Body of pancreas (tissue), 4 donors: ENCODE measurements around the gene TICAM1. TPM values are rescaled to one million over a fixed set of nuclear protein-coding genes. Genes with fewer than 3 reads are reported as not detected.

Source experiments
- ATAC-seq: fragments of 150-250 bp; one replicate; pipeline ENCODE4 v1.9.1; 2016
- DNase-seq, 4 donors: peaks; one replicate each; pipeline ENCODE4 v3.0.0-alpha.2; 2019
- H3K27ac ChIP-seq, 4 donors: fragments of 200-600 bp; sonication (generic); 1 replicate in 3 of 4; 2 replicates in 1 of 4; pipeline versions ENCODE4 v1.5.1 to v1.6.1; 2016 to 2019; ENCODE audit warnings: mild to moderate bottlenecking in 1 of 4, mixed read lengths in 1 of 4, moderate library complexity in 1 of 4
- H3K27me3 ChIP-seq, 2 donors: fragments of 200-600 bp; sonication (generic); one replicate each; pipeline ENCODE4 v1.6.0; 2016; ENCODE audit warnings: mild to moderate bottlenecking in 1 of 2
- H3K36me3 ChIP-seq, 2 donors: fragments of 200-600 bp; sonication (generic); replicated peaks in 1 of 2; 2 replicates each; pipeline ENCODE4 v1.5.1; 2016; ENCODE audit warnings: low read depth in 2 of 2; ENCODE audit not compliant: insufficient read depth in 1 of 2
- H3K4me1 ChIP-seq: fragments of 200-600 bp; sonication (generic); one replicate; pipeline ENCODE4 v1.6.0; 2016
- H3K4me3 ChIP-seq, 2 donors: fragments of 200-600 bp; sonication (generic); 1 replicate in 1 of 2; 2 replicates in 1 of 2; pipeline ENCODE4 v1.5.1; 2016 to 2019
- H3K9me3 ChIP-seq, 3 donors: fragments of 200-600 bp; sonication (generic); 1 replicate in 2 of 3; 2 replicates in 1 of 3; pipeline ENCODE4 v1.5.1; 2016
- POLR2A ChIP-seq, 3 donors: fragments of 450-650 bp; IDR thresholded peaks; one replicate each; pipeline ENCODE4 v1.6.1; 2016; ENCODE audit warnings: antibody characterized with exemption in 3 of 3, mild to moderate bottlenecking in 2 of 3
- WGBS, 2 donors: methylation state at CpG; one replicate each; pipeline ENCODE4 v1.1.5; 2017; 5-methylcytosine and 5-hydroxymethylcytosine counted together
- intact Hi-C: fragments of 100-400 bp; cut with DNase I; formaldehyde crosslinking; loops from one replicate; pipeline ENCODE4 v1.15.1; 2023
- total RNA-seq, 2 donors: library from RNA; depleted of rRNA; stranded (reverse); fragments of >200 nt; gene quantifications; one replicate each; pipeline ENCODE4 v1.1.0, GENCODE V29; 2016
- TF ChIP-seq, protein P1 (sequence below), 7 experiments: fragments of 450-650 bp in 4 of 7; fragments of 200-600 bp in 3 of 7; sonication (generic) in 3 of 7; IDR thresholded peaks; one replicate each; pipeline ENCODE4 v1.5.1; 2016 to 2019; ENCODE audit warnings: antibody characterized with exemption in 7 of 7

Gene TICAM1
- total RNA-seq, result 10 to 100 TPM in 1 of 2 donors, 1 to 10 TPM in 1; 5.4 to 12.9 TPM

DNA sequence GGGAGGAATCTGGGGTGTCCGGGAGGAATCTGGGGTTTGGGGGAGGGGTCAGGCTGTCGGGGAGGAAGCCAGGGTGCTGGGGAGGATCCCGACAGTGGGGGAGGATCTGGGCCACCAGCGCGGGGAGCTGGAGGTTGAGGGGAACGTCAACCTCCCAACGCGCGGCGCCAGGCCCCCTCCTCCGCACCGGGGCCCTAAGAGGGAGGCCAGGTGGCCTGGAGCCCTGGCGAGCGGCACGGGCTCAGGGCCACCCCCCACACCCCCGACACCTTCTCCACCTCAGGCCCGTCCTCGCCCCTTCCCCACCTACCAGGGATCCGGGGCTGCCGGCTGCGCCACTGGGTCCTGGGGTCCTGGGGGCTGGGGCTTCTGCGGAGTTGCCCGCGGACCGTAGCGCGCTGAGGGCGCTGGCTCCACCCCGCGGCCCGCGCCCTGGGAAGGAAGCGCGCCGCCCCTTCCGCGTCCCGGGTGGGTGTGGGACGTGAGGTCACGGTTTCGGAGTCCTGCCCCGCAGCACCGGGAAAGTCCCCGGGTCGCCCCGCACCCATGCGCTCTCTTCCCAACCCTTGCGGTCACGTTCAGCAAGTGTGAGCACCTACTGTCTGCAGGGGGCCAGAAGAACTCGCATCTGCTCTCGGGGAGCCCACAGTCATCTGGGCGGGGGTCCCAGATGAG, at the start of gene TICAM1:
Gene TICAM1 (minus strand): TSS at position 409 of the 675 bp plus-strand sequence. CDS start 13,335 bp downstream, outside the sequence.
- Histone ChIP-seq H3K9me3 (no peaks in the 10 kb centered on the region), H3K27me3 (no peaks in the 10 kb centered on the region), H3K36me3 (no peaks in the 10 kb centered on the region), H3K4me1 (peaks cover 36% of the 10 kb centered on the region), H3K4me3 (peak within 1 kb of the TSS; percentile 86 to 87), H3K27ac (peak within 1 kb of the TSS; percentile 86 to 98 (median 95))
- TF ChIP-seq, protein P1, sequence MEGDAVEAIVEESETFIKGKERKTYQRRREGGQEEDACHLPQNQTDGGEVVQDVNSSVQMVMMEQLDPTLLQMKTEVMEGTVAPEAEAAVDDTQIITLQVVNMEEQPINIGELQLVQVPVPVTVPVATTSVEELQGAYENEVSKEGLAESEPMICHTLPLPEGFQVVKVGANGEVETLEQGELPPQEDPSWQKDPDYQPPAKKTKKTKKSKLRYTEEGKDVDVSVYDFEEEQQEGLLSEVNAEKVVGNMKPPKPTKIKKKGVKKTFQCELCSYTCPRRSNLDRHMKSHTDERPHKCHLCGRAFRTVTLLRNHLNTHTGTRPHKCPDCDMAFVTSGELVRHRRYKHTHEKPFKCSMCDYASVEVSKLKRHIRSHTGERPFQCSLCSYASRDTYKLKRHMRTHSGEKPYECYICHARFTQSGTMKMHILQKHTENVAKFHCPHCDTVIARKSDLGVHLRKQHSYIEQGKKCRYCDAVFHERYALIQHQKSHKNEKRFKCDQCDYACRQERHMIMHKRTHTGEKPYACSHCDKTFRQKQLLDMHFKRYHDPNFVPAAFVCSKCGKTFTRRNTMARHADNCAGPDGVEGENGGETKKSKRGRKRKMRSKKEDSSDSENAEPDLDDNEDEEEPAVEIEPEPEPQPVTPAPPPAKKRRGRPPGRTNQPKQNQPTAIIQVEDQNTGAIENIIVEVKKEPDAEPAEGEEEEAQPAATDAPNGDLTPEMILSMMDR (IDR thresholded peaks at IDR 0.05), result peak in 4 of 7 experiments; percentile 16 to 27 (median 25)
- TF ChIP-seq POLR2A (IDR thresholded peaks at IDR 0.05), result peak; percentile 83 to 90 (median 90)
- 1% methylated on average over 9 to 38 of the region's 52 CpGs for WGBS, 2 donors
- peak; percentile 75 to 81 (median 76) for DNase-seq
- peak; percentile 84 for ATAC-seq
- intact Hi-C loops, result no loop called here

DNA sequence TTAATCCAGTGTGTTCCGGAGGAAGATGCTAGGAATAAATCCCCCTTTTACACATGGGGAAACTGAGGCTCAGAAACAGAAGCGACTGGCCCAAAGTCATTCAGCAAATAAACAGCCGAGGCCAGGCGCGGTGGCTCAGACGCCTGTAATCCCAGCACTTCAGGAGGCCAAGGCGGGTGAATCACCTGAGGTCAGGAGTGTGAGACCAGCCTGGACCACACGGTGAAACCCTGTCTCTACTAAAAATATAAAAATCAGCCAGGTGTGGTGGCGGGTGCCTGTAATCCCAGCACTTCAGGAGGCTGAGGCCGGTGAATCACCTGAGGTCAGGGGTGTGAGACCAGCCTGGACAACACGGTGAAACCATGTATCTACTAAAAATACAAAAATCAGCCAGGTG, 47.5 kb upstream of the TICAM1 start:
- intact Hi-C loops, result no loop called here
- H3K27ac ChIP-seq, result peak overlapping the region in 1 of 4 donors; percentile 66

DNA sequence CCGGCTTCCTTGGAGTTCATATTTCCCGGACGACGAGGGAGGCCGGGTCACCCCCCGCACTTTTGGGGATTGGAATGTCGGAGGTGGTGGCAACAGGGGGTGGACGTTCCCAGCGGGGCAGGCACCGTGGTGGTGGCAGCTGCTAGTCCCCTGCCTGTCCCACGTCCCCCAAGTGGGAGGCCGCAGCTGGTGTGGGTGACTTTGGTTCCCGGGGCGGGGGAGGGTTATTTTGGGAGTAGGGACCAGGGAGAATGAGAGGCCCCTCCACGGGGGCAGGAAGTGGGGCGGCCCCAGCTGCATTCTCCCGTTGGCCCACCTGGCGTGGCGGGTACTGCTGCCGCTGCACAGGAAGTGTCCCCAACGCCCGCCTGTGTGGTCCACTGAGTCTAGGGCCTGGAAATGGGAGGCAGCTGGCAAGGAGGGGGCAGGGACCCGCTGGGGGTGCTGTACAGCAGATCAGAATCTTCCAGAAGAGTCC, 47.0 kb upstream of the TICAM1 start:
- intact Hi-C loops, result no loop called here
- no peak for TF ChIP-seq POLR2A (IDR thresholded peaks at IDR 0.05)
- TF ChIP-seq, protein P1 (IDR thresholded peaks at IDR 0.05), result no peak
- no peak for ATAC-seq
- H3K27ac ChIP-seq, result peak overlapping the region in 3 of 4 donors; percentile 41 to 66 (median 60)
- H3K9me3 ChIP-seq, result no peaks in the 10 kb centered on the region
- H3K4me1 ChIP-seq, result peaks cover 15% of the 10 kb centered on the region
- DNase-seq, result peak in 1 of 4 donors; percentile 19
- no peak overlapping the region for H3K4me3 ChIP-seq
- no peaks in the 10 kb centered on the region for H3K36me3 ChIP-seq
- H3K27me3 ChIP-seq, result no peaks in the 10 kb centered on the region
- 30 to 51% methylated on average over 13 of the region's 23 CpGs for WGBS, 2 donors

More for the DNA sequence above, 47.5 kb upstream of the TICAM1 start:
- Histone ChIP-seq H3K4me3 (no peak overlapping the region), H3K9me3 (no peaks in the 10 kb centered on the region), H3K36me3 (no peaks in the 10 kb centered on the region), H3K4me1 (peaks cover 15% of the 10 kb centered on the region), H3K27me3 (no peaks in the 10 kb centered on the region)
- TF ChIP-seq, protein P1 (IDR thresholded peaks at IDR 0.05), result no peak
- TF ChIP-seq POLR2A (IDR thresholded peaks at IDR 0.05), result no peak
- 88 to 89% methylated on average over 8 to 11 of the region's 11 CpGs for WGBS, 2 donors
- DNase-seq (no peak), ATAC-seq (no peak)

DNA sequence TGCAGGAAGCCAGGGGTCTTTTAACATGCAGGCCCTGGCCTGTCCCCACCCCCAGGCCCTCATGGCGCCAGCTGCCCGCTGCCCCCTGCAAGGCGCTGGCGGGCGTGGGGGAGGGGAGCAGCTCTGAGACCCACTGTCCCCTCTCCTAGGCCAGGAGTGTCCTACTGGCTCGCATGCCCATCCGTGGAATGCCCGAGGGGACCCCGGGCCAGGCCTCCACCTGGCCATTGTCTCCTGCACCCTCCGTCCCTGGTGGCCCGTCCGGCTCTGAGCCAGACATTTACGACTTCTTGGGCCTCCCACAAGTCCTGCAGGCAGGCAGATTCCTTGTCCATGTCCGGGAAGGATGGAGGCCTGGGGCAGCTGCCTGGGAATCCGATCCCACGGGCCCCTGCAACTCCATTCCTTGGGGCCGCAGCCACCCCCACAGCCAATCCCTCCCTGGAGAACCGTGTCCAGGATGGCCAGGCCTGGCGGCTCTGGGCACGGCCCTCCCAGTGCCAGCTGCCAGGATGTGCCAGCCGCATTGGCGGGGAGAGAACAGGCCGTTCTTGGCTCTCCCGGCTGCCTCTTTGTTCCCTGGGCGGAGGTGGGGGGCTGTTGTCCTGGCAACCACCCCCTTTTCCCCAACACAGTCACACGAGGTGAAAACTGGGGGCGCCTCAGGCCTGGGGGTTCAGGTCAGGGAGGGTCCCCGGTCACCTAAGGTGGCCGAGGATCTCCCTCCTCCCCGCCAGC, 46.4 kb upstream of the TICAM1 start:
- H3K4me1 ChIP-seq, result peaks cover 15% of the 10 kb centered on the region
- H3K9me3 ChIP-seq, result no peaks in the 10 kb centered on the region
- no peak overlapping the region for H3K4me3 ChIP-seq
- ATAC-seq (peak; percentile 84), DNase-seq (peak in 3 of 4 donors; percentile 31 to 38 (median 32))
- intact Hi-C loops, result no loop called here
- no peaks in the 10 kb centered on the region for H3K36me3 ChIP-seq
- H3K27me3 ChIP-seq, result no peaks in the 10 kb centered on the region
- peak overlapping the region in 3 of 4 donors; percentile 41 to 66 (median 60) for H3K27ac ChIP-seq
- no peak for TF ChIP-seq POLR2A (IDR thresholded peaks at IDR 0.05)
- TF ChIP-seq, protein P1 (IDR thresholded peaks at IDR 0.05), result no peak
- WGBS, 2 donors, result 20 to 49% methylated on average over 1 to 24 of the region's 30 CpGs
